ENCODE measurements around the gene BMP7.
"Not testable (repeated sequence)": the region's sequence is repeated elsewhere in the genome, so short reads cannot be mapped to it uniquely, and the experiment has no call there.

The BMP7 gene

DNA sequence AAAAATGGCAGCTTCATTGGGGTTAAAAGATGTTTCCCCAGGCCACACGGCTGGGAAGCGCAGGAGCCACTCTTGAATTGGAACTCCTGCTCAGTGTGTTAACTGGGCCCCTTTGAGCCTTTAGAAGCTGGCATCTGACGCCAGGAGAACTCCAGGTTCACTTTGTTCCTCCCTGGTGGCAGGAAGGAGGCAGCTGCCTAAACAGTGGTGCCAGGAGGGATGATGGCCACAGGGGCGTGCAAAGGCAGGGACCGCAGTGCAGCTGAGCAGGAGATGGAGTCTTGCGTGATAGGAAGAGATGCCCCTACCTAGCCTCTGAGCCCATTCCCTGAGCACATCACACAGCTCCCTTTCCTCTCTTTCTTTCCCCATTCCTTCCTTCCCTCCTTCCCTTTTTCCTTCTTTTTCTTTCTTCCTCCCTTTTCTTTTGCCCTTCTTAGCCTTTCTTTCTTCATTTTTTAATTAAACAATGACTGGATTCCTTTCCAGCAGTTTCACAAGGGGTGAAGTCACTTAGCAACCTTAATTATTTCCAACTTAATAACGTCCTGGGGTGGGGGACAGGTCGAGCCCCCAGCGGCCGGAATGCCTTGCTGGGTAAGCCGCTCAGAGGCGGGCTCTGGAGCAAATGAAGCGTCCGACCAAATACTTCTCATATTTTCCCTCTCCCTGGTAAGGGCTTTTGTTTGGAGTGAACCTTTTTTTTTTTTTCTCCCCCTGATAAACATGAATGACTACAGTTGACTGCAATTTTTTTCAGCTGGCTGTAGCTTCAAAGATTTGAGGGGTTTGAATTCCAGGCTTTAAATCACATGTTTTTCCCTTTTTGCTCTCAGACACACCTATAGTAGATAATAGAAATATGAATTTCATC, 20.8 kb upstream of the BMP7 start:
- no peak for DNase-seq

DNA sequence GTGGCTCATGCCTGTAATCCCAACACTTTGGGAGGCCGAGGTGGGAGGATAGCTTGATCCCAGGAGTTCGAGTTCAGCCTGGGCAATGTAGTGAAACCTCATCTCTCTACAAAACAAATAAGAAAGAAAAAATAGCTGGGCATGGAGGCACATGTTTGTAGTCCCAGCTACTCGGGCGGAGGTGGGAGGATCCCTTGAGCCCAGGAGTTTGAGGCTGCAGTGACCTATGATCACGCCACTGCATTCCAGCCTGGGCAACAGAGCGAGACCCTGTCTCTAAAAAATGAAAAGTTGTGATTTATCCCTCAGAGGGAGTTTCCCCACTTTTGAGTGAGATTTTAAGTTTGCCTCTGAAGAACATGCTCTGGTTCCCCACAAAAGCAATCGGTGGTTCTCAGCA, 17.4 kb upstream of the BMP7 start:
- DNase-seq, result no peak

DNA sequence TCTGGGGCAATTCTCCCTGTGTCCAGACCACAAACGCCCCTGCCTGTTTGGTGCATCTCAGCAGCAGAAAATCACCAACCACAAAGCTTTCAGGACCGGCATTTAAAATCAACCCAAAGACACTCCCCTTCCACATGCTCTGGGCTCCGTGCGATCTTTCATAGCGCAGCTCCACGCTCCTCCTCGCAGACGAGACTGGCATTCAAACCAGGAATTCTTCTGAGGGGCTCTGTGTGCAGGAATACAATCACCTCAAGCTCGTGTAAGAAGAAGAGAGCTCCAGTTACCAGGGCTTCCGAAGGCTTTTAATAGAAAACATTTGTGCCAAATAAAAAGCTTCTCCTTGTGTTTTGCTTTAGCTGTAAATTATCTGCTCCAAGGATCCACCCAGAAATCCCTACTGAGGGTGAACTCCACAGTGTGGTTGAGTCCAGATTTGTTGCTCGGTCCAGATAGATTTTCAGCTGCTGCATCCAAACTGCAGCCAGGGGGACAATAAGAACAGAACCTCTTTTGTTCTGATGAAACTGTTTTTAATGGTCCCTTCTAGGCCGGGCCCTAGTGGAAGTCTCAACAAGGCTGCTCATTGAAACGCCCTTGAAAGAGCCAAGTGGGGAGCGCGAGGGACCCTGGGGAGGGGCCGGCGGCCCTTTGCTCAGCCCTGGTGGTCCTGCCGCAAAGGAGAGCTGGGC, 16.4 kb upstream of the BMP7 start:
- no peak for DNase-seq

DNA sequence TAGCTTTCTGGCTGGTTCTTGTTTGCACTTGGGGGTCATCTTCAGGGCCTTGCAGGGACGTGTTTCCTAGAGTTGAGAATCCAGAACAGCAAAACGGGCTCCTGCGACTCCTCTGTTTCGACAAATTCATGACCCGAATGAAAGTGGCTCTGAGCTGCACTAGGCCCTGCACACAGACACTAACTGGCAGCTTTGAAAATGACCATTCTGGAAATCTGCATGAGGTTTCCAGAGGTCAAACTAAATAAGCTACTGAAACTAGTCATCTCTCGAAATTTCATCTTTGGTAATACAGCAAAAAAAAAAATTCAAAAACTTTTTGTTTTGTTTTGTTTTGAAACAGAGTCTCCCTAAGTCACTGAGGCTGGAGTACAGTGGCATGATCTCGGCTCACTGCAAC, 15.5 kb upstream of the BMP7 start:
- no peak for DNase-seq

DNA sequence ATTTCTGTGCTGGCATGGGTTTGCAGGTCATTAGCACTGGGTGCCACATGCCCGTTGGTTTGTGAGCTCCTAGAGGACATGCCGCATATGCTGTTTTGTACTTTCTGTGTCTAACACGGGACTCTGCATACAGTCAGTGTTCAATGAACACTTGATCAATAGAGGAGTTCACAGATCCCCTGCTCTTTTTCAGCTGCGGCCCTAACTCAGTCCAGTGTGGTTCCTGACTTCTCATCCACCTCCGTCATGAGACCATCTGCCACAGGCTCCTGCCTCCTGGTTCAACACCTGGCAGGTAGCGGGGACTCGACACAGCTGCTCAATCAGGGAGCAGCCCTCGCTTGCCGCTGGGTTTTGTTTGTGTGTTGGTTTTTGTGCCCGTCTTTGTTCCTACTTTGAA, 13.8 kb upstream of the BMP7 start:
- DNase-seq, result no peak

DNA sequence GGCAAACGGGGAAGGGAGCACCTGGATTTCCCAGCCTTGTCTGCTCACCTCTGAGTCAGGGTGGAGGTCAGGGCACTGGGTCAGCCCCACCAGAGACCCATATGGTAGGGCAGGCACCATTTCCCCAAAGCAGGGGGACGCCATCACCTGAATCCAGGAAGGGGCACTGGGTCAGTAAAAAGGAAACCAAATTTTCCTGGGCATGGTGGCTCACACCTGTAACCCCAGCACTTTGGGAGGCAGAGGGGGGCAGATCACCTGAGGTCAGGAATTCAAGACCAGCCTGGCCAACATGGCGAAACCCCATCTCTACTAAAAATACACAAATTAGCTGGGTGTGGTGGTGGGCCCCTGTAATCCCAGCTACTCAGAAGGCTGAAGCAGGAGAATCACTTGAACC, 13.1 kb upstream of the BMP7 start:
- DNase-seq, result not testable (repeated sequence)

DNA sequence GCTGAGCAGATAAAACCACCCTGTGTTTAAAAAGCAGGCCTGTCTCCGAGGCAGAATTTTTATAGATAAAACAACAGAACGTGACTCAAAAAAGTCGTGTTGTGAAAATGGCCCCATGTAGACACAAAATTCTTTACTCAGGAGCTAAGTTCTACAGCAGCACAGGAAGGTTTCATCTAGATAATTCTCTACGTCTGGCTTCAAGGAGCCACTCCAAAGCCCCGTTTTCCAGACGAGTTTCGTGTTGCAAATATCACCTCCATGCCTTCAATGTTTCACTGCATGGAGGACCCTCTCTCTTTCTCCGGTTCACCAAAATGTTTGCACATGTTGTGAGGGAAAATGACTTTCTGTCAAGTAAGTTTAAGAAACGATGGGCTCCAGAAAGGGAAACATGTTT, 12.0 kb upstream of the BMP7 start:
- no peak for DNase-seq

DNA sequence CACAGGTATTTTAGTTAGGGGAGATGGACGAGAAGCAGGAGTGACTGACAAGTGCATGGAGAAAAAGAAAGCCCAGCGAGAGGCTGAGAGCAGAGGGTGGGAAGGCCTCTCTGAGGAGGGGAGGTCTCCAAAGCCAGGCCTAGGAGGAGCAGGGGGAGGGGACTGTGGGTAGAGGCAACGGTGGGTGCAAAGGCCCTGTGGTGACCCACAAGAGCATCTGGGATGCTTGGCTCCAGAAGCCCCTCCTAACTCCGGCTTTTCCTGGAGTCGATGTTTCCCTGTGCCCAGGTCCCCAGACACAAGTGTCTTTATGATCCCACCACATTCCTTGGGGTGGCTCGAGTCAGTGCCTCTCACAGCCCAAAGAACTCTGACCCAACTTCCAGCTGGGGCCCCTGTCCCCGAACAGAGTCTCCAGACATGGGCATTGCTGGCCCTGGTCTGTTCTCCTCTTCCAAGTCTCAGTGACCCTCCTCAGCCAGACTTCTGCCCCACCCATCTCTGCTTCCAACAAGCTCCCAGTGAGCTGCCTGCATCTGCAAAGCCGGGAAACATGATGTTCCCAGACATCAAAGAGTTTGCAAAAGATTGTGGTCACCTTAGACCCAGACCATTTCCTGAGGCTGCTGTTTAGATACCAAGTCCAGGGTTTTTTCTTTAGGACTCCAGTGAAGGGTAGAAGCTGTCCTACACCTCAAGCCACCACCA, 11.1 kb upstream of the BMP7 start:
- no peak for DNase-seq

DNA sequence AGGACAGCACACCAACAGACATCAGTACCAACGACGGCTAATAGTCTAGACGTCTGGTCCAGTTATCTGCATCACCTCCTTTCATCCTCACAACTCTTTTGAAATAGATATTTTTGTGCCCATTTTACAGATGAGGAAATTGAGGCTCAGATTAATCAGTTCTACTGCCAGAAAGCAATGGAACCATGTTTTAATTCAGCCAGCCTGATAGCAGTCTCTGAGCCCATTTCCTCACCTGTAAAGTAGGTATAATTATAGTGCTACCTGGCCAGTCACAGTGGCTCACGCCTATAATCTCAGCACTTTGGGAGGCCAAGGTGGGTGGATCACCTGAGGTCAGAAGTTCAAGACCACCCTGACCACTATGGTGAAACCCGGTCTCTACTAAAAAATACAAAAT, 9.8 kb upstream of the BMP7 start:
- no peak for DNase-seq

DNA sequence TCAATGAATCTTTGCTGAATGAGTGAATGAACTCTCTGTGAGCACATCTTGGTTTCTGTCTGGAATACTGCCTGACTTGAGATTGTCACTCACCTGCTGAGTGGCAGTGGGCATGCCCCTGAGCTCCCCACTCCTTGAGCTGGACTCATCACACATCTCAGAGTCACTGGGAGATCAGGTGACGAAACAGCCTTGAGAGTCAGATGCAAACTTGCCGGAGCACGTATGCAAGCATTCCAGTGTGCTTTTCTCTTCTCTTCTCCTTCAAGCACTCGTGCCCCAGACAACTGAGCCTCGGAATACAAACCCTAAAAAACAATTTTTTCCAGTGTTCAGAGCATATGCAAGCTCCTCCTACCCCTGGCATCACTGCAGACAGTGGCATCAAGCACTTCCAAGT, 9.4 kb upstream of the BMP7 start:
- DNase-seq, result no peak

DNA sequence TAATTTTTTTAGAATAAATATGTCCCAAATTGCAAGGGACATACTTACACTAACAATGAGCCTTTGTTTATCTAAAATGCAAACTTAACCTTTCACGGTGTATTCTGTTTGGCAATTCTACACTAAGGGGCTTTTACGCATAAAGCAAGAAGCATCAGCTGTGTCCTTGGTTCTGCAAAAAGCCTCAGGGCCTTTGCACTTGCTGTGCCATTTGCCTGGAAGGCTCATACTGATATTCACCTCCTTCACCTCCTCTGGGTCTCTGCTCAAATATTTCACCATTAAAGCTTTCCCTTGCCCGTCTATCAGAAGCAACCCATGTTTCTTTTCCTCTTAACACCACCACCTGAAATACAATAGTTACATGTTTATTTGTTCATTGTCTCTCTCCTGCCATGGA, 8.9 kb upstream of the BMP7 start:
- DNase-seq, result no peak

DNA sequence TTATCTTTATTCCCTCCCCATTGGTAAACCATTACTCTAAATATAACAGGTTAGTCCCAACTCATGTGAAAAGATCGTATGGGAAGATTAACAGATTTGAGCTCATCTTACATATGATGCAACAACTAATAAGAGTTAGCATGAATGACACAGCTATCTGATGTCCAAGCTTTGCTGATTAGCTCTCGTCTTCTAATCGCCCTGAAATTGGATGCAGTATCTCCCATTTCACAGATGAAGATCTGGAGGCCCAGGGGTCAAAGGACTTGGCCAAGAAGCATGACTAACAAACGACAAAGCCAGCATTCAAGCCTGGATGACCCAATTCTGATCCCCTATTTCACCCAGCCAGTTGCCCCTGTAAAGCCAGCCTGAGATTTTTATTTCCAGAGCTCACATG, 8.4 kb upstream of the BMP7 start:
- DNase-seq, result no peak

DNA sequence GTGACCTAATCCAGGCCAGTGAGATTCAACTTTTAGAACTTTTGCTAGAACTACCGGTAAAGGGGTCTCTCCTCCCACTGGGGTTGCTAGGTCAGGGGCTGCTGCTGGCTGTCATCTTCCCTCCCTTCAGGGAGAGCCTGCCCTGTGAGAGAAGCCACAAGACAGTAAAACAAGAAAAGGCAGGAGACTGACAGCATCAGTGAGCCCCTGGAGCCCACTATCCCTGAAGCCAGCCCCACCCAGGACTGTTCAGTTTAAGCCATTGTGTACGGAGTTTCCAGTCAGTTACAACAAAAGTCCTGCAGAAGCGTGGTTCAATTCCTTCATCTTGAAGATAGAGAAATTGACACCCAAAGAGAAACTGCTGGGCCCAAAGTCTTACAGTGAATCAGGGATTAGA, 7.9 kb upstream of the BMP7 start:
- no peak for DNase-seq

DNA sequence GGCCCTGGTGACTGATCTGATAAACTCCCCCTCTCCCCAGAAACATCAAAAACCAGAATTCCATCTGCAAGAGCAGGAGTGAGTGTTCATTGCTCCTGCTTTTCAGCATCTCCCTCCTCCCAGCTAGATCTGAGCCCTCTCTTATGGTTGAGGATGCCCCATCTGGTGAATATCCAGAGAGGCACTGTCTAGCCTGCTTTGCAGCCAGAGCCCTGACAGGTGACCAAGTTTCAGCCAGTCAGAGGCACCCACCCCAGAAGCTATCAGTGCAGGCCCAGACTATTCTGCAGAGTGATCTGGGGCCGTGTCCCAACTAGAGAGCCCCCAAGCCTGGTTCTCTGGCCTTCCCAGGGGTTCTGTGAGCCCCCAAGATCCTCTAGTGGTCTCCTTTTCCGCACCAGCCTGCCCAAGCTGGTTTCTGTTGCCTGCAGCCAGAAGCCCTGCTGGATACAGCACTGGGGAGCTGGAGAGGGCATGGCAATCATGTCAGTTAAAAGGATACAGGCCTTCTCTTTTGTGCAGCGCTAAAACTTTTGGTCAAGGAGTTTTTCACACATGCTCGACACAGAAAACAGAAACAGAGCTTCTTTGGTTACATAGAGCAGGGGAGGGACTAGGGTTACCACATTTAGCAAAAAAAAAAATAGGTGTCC, 6.6 kb upstream of the BMP7 start:
- DNase-seq, result no peak

DNA sequence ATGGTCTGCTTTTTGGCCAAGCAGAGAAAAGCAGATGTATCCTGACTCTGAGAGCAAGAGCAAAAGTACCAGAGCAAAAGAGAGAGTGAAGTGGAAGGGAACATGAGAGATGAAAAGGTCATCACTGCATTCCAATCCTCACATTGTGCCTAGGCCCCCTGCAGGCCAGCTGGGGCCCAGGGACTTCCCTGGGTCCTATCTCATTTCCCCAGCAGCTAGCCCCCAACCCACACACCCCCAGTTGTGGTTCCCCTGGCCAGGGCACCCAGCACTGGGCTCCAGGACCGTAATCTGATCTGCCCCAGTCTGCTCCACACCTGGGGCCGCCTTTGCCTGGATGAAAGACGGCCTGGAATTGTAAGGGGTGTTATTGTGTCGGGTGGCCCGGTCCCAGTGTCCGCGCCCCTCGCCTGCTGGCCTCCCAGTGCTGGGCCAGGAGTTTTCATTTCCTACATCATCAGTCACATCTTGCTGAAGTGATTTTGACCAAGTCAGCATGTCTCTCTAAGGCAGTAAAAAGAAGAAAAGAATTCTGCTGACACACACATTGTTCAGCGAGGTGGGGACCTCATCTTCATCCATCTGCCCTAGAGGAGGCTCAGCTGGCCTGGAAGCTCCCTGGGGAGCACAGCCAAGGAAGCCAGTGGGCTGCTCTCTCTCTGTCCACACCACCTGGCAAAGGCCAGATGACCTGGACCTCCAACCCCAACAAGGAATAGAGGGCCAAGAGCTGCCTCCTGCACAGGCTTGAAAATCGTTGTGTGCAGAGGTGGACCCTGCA, 4.0 kb upstream of the BMP7 start:
- DNase-seq, result no peak

DNA sequence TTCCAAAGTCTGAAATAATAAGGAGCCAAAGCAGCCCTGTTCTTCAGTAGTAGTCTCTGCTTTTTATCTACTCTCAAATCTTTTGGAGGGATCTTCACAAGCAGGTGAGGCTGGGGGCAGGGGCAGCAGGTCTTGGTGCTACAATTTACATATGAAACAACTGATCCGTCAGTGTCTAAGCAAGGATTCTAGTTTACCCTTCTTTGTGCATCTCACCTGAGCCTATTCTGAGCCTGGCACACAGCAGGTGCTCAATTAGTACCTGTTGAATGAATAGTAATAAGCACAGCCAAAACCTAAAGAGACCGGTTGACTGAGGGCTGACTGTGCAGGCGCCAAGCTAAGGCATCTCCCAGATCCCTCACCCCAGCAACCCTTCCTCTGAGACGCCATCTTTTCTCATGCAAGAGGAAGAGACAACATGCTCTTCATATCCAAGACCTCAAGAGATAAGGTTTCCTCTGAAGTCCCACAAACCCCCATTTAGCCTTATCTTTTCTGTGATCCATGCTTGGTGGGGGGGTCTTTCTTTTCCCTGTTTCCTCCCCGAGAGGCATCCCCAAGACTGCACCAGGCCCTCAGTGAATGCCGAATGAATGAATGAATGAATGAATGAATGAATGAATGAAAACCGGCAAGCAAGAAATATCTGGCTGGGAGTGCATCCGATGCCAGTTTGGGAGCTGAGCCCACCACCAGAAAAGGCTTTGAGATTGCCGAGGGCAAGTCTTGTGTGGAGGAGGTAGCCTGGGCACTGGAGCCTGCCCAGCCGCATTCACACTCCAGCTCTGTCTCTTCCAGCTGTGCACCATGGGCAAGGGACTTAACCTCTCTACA, 2.9 kb upstream of the BMP7 start:
- DNase-seq, result no peak

DNA sequence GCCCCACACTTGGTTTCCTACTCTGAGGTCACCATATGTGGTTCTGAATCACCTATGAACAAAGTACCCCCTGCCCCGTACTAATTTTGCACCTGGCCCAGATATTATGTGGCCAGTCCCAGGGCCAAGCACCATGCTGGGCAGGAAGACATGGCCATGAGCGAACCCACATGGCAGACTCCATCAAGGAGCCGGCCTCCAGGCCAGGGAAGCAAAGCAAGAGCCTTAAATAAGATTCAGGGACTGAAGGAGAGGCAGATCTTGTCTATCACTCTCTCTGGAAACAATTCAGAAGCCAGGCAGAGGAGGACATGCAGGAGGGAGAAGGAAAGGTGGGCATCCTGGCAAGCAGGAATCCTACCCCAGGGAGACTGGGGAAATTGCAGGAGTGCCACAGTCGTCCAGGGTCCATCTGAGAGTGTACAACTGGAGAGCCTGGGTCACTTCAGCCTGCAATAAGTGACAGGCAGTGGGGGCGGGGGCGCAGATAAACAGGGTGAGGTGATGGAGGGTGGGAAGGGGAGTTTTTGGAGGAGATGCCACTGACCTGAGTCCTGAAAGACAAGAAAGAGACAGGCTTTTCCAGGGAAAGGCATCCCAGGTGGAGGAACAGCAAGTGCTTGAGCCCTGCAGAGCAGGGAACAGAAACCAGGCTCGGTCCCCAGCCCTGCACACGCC, 2.1 kb upstream of the BMP7 start:
- no peak for DNase-seq

DNA sequence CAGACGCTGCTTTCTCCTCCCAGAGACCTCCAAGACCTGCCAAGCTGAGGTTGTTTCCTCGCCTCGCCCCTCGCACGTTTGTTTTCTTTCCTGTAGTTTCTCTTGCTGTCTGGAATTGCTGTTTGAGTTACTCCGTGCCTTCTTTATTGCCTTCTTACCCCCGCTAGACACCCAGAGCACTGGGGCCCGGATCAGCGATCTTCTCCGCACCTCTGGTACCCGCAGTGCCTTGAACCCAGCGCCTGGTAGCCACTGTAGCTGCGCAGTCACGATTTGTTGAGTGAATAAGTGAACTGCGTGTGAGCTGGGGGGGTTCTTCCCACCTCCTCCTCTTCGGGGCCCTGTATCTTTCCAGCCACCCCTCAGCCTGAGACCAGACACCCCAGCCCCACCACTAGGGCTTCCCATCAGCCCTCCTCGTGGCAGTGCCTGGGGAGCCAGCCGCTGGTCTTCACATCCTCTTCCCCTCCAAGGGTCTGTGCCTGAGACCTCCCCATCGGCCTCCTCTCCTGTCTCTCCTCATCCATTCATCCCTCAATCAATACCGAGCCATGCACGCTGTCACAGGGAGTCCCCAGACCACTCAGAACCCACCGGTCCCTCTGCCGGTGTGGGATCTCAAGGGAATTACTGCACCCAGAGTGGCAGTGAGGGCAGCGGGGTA, 849 bp upstream of the BMP7 start:
- DNase-seq, result no peak

DNA sequence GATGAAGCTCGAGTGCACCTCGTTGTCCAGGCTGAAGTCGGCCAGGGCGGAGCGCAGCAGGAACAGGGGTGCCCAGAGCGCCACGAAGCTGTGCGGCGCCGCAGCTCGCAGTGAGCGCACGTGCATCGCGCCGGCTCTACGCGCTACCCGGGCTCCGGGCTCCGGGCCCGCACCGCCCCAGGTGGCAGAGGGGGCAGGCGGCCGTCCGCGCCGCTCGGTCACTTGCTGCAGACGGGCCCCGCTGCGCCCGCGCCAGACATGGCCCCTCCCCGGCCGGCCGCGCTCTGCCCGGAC, 497 bp downstream of the BMP7 start:
- no peak for DNase-seq

DNA sequence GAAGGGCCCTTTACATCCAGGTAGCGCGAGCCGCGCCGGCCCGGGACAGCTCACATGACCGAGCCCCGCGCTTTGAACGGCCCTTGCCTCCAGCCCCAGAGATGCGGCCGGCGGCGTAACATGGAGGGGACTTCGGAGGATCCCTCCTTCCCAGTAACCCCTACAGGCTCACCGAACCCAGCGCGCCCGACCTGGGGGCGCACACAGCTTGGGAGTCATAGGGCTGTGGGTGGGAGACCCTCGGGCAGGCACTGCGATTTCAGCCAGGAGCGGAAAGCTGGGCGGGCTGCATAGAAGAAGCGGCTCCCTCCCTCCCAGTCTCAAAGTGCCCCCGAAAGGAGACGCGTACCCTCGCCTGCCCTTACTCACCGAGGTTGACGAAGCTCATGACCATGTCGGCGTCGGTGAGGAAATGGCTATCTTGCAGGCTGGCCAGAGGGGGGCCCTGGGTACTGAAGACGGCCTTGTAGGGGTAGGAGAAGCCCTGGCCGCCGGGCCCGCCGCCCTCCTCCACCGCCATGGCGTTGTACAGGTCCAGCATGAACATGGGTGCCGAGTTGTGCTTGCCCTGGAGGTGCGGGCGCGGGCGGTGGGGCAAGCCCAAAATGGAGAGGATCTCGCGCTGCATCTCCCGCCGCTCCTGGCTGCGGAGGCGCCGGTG, 975 bp downstream of the BMP7 start:
- DNase-seq, result no peak
